Caco-2 (cell line): ENCODE data around the gene MTREX. TPM values are rescaled to one million over a fixed set of nuclear protein-coding genes. Genes with fewer than 3 reads are reported as not detected.

Experiments
- Bru-seq: library from RNA; stranded (reverse); fragments of 400-500 nt; gene quantifications from one replicate; lab custom pipeline; 2021; lab: Mats Ljungman, UMichigan
- BruChase-seq, 2 experiments: library from RNA; stranded (reverse); fragments of 400-500 nt; gene quantifications; one replicate each; lab custom pipeline; 2021; lab: Mats Ljungman, UMichigan
- BruUV-seq: library from RNA; stranded (reverse); fragments of 400-500 nt; replicated peaks from 2 replicates; lab custom pipeline; 2021; lab: Mats Ljungman, UMichigan
- CTCF ChIA-PET: fragments of 300-600 bp; sonication (Branson Sonifier 250); formaldehyde crosslinking; loops from one replicate; lab custom pipeline; 2022; ENCODE audit warnings: antibody characterized with exemption; lab: Charles Lee
- POLR2A ChIA-PET: fragments of 300-600 bp; sonication (Branson Sonifier 250); formaldehyde crosslinking; loops from one replicate; lab custom pipeline; 2022; ENCODE audit warnings: antibody characterized with exemption; lab: Charles Lee
- DNase-seq, 2 experiments: peaks; one replicate each; pipeline versions ENCODE4 v3.0.0 to v3.0.0-alpha.2; 2020 to 2022
- H3K27me3 ChIP-seq: replicated peaks from 2 replicates; pipeline ENCODE4 v1.6.0; 2011; ENCODE audit warnings: low read length; ENCODE audit not compliant: control insufficient read depth, insufficient read depth
- H3K36me3 ChIP-seq: 2 replicates; pipeline ENCODE4 v1.5.1; 2011; ENCODE audit warnings: low read length; ENCODE audit not compliant: control insufficient read depth, insufficient read depth
- H3K4me1 ChIP-seq: fragments of 250-450 bp; sonication (Bioruptor Pico); 2 replicates; pipeline ENCODE4 v1.5.1; 2020; ENCODE audit warnings: mild to moderate bottlenecking
- H3K4me3 ChIP-seq: 2 replicates; pipeline ENCODE4 v1.5.1; 2011; ENCODE audit warnings: low read depth, mild to moderate bottlenecking, control low read depth, low read length
- H3K9me3 ChIP-seq: fragments of 250-450 bp; sonication (Bioruptor Pico); 2 replicates; pipeline ENCODE4 v1.5.1; 2020; ENCODE audit warnings: mild to moderate bottlenecking, moderate library complexity
- H3K27ac Mint-ChIP-seq: one replicate; pipeline ENCODE4 v1.8.0; 2022; ENCODE audit warnings: mixed read lengths; ENCODE audit not compliant: unreplicated experiment
- H3K27me3 Mint-ChIP-seq: one replicate; pipeline ENCODE4 v1.8.0; 2022; ENCODE audit warnings: mixed read lengths; ENCODE audit not compliant: insufficient read depth, unreplicated experiment
- H3K36me3 Mint-ChIP-seq: one replicate; pipeline ENCODE4 v1.8.0; 2022; ENCODE audit warnings: mild to moderate bottlenecking, mixed read lengths; ENCODE audit not compliant: insufficient read depth, unreplicated experiment
- H3K4me1 Mint-ChIP-seq: one replicate; pipeline ENCODE4 v1.8.0; 2022; ENCODE audit warnings: low read depth, mixed read lengths; ENCODE audit not compliant: unreplicated experiment
- H3K4me3 Mint-ChIP-seq: one replicate; pipeline ENCODE4 v1.8.0; 2022; ENCODE audit warnings: mild to moderate bottlenecking, moderate library complexity, mixed read lengths; ENCODE audit not compliant: unreplicated experiment
- H3K9me3 Mint-ChIP-seq: one replicate; pipeline ENCODE4 v1.8.0; 2022; ENCODE audit warnings: mixed read lengths; ENCODE audit not compliant: unreplicated experiment
- intact Hi-C: fragments of 100-400 bp; cut with micrococcal nuclease; formaldehyde crosslinking; loops from one replicate; pipeline ENCODE4 v1.10.0; 2022; ENCODE audit not compliant: unreplicated experiment
- long read RNA-seq: library from polyadenylated mRNA; stranded (forward); transcript quantifications from one replicate; pipeline ENCODE4 v2.0.0, GENCODE V29; 2022
- total RNA-seq: library from RNA; stranded (reverse); gene quantifications from 2 replicates; pipeline ENCODE4 v1.2.3, GENCODE V29; 2022
- TF ChIP-seq, protein P1 (sequence below), 2 experiments: fragments of 200-600 bp in 1 of 2; IDR thresholded peaks; 1 replicate in 1 of 2; 2 replicates in 1 of 2; pipeline versions ENCODE4 v1.5.1 to v1.8.0; 2011 to 2022; ENCODE audit warnings: antibody characterized with exemption in 1 of 2, control low read depth in 1 of 2, inconsistent platforms in 1 of 2, low read depth in 1 of 2, low read length in 1 of 2, mild to moderate bottlenecking in 1 of 2, moderate library complexity in 1 of 2; ENCODE audit not compliant: insufficient read depth in 1 of 2, severe bottlenecking in 1 of 2, unreplicated experiment in 1 of 2

Gene MTREX
- 83.7 and 95.2 TPM in 2 replicates for total RNA-seq
- Bru-seq, nascent RNA = percentile 91 among the genes with signal in this experiment
- BruChase-seq, experiment 1, labeled RNA remaining after a 2-hour chase = percentile 86 among the genes with signal in this experiment
- percentile 89 among the genes with signal in this experiment for BruChase-seq, experiment 2, labeled RNA remaining after a 6-hour chase
- long read RNA-seq, full-length matches to known transcripts = 67 of 88 reads
- long read RNA-seq, partial matches to known transcripts = 10 of 88 reads
- long read RNA-seq, other reads (novel, unspliced or antisense) = 11 of 88 reads

DNA sequence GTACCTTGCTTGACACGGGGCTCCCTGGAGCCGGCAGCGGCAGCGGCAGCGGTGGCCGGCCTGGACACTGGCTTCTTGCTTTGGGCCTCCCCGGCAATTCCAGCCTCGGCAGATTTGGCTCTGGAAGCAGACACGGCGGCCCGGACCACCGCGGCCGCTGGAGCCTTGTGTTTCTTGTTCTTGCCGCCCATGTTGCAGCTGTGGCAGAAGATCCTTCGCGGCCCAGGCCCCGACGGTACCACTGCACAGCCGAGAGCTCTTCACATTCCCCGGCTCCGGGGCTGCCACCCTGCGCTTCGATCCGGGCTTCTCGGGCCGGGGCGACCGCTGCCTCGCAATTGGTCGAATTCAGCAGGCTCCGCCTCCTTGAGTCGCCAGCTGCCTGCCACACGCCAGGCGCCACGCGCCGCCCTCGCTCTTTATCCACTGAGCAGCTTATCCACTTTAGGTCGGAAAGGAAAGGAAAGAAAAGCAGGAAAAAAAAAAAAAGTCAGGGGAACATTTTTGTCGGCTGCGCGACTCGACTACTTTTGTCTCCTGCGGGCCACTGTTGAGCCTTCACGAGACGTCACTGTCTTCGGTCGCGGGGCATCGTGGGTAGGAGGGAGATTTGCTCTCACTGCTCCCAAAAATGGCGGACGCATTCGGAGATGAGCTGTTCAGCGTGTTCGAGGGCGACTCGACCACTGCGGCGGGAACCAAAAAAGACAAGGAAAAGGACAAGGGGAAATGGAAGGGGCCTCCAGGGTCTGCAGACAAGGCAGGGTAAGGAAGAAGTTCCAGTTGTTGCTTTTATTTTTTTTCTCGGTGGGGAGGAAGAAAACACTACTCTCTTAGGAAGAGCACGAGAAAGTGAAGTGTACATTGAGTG, at the start of gene MTREX, which contains the start of gene DHX29:
TSS of gene MTREX (plus strand) at position 607 of the 871 bp plus-strand sequence. CDS start at position 632, 25 bp downstream.
TSS of gene DHX29 (minus strand) at position 312 of the 871 bp plus-strand sequence. CDS start at position 191, 121 bp downstream.
- H3K27ac Mint-ChIP-seq = no peak within 1 kb of the TSS
- BruUV-seq = no TSS peak
- intact Hi-C loops = loop anchor here (2.0 to 5.0 kb wide), 2 partner anchors 81 to 135 kb away; partner anchors contain the start of genes CDC20B and MCIDAS
- Histone ChIP-seq H3K4me3 (peak within 1 kb of the TSS; percentile 70), H3K9me3 (no peaks in the 10 kb centered on the region), H3K36me3 (no peaks in the 10 kb centered on the region; the same call in 1 of the 2 replicates), H3K4me1 (peaks cover 22% of the 10 kb centered on the region), H3K27me3 (no peaks in the 10 kb centered on the region)
- peak; percentile 93 to 95 for DNase-seq
- H3K4me3 Mint-ChIP-seq = no peak within 1 kb of the TSS
- TF ChIP-seq, protein P1, sequence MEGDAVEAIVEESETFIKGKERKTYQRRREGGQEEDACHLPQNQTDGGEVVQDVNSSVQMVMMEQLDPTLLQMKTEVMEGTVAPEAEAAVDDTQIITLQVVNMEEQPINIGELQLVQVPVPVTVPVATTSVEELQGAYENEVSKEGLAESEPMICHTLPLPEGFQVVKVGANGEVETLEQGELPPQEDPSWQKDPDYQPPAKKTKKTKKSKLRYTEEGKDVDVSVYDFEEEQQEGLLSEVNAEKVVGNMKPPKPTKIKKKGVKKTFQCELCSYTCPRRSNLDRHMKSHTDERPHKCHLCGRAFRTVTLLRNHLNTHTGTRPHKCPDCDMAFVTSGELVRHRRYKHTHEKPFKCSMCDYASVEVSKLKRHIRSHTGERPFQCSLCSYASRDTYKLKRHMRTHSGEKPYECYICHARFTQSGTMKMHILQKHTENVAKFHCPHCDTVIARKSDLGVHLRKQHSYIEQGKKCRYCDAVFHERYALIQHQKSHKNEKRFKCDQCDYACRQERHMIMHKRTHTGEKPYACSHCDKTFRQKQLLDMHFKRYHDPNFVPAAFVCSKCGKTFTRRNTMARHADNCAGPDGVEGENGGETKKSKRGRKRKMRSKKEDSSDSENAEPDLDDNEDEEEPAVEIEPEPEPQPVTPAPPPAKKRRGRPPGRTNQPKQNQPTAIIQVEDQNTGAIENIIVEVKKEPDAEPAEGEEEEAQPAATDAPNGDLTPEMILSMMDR (IDR thresholded peaks at IDR 0.05; ENCODE audit: insufficient read depth in 1 of 2, low read depth in 1 of 2, low read length in 1 of 2, severe bottlenecking in 1 of 2, unreplicated experiment in 1 of 2) = no peak
- POLR2A ChIA-PET = interaction anchor here (0.5 to 1.5 kb wide), 10 partner anchors 11 to 1723 kb away, joined by 3 to 13 read pairs (median 4); no protein-coding TSS in a partner anchor
- H3K27me3 Mint-ChIP-seq = no peaks in the 10 kb centered on the region
- H3K36me3 Mint-ChIP-seq = peaks cover 13% of the 10 kb centered on the region
- H3K4me1 Mint-ChIP-seq = peaks cover 7% of the 10 kb centered on the region
- H3K9me3 Mint-ChIP-seq = no peaks in the 10 kb centered on the region
- CTCF ChIA-PET = interaction anchor here (0.5 to 1.7 kb wide), 8 partner anchors 38 to 624 kb away, joined by 3 to 11 read pairs (median 4); partner anchors contain the start of gene MCIDAS

DNA sequence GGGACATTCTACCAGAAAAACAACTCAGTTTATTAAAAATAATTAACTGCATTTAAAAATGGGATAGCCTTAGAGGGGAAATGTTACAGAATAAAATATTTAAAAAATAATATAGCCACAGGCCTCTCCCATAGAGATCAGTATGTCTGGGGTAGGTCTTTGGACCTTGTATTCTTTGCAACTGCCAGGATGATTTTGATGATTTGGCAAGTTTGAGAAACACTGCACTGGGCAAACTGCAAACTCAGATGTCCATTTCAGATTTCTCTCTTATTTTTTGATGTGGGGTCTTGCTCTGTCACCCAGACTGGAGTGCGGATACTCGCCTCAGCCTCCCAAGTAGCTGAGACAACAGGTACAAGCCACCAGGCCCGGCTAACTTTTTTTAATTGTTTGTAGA, 49.5 kb upstream of the MTREX start:
- peaks cover 10% of the 10 kb centered on the region for H3K36me3 Mint-ChIP-seq
- no peak overlapping the region for H3K4me3 Mint-ChIP-seq
- Histone ChIP-seq H3K4me3 (no peak overlapping the region), H3K36me3 (no peaks in the 10 kb centered on the region), H3K4me1 (peaks cover 28% of the 10 kb centered on the region), H3K27me3 (no peaks in the 10 kb centered on the region), H3K9me3 (no peaks in the 10 kb centered on the region)
- TF ChIP-seq, protein P1 (IDR thresholded peaks at IDR 0.05; ENCODE audit: insufficient read depth in 1 of 2, low read depth in 1 of 2, low read length in 1 of 2, severe bottlenecking in 1 of 2, unreplicated experiment in 1 of 2) = no peak
- intact Hi-C loops = no loop called here
- no peaks in the 10 kb centered on the region for H3K27me3 Mint-ChIP-seq
- H3K4me1 Mint-ChIP-seq = peaks cover 8% of the 10 kb centered on the region
- ChIA-PET POLR2A (no interaction called here), CTCF (no interaction called here)
- DNase-seq = no peak
- H3K9me3 Mint-ChIP-seq = no peaks in the 10 kb centered on the region
- no peak overlapping the region for H3K27ac Mint-ChIP-seq
- BruUV-seq = no TSS peak

DNA sequence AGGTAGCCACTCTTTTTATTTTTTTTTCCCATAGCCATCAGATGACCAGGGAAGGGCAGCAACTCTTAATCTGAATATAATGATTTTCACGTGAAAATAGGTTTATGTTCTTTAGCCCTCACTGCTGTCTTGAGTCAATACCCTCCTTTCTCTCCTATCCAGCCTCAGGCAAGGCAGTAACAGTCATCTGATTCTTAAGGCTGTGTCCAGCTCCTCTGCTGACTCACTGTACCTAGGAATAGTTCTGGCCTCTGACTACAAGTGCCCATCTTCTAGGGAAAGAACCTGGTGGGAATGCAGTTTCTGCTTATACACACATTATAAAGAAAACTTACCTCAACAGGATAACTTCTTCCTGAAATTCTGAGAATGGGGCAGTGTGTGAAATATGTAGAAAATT, 31.0 kb upstream of the MTREX start:
- ChIA-PET POLR2A (no interaction called here), CTCF (no interaction called here)
- Histone ChIP-seq H3K9me3 (no peaks in the 10 kb centered on the region), H3K4me3 (no peak overlapping the region), H3K27me3 (no peaks in the 10 kb centered on the region), H3K36me3 (no peaks in the 10 kb centered on the region), H3K4me1 (no peaks in the 10 kb centered on the region)
- H3K27me3 Mint-ChIP-seq = no peaks in the 10 kb centered on the region
- no peaks in the 10 kb centered on the region for H3K4me1 Mint-ChIP-seq
- H3K27ac Mint-ChIP-seq = no peak overlapping the region
- peaks cover 32% of the 10 kb centered on the region for H3K36me3 Mint-ChIP-seq
- no peaks in the 10 kb centered on the region for H3K9me3 Mint-ChIP-seq
- DNase-seq = no peak
- BruUV-seq = no TSS peak
- TF ChIP-seq, protein P1 (IDR thresholded peaks at IDR 0.05; ENCODE audit: insufficient read depth in 1 of 2, low read depth in 1 of 2, low read length in 1 of 2, severe bottlenecking in 1 of 2, unreplicated experiment in 1 of 2) = no peak
- intact Hi-C loops = no loop called here
- H3K4me3 Mint-ChIP-seq = no peak overlapping the region
